ENCODE results near the gene APMAP. TPM values are rescaled to one million over a fixed set of nuclear protein-coding genes. Genes with fewer than 3 reads are reported as not detected.

The APMAP gene
- total and polyA plus RNA-seq, 10 of the 15 experiments (the other 5 are each of a cell fraction or from before 2014, with no cell fraction given): 12.1 to 60.2 (median 32.7) TPM

DNA sequence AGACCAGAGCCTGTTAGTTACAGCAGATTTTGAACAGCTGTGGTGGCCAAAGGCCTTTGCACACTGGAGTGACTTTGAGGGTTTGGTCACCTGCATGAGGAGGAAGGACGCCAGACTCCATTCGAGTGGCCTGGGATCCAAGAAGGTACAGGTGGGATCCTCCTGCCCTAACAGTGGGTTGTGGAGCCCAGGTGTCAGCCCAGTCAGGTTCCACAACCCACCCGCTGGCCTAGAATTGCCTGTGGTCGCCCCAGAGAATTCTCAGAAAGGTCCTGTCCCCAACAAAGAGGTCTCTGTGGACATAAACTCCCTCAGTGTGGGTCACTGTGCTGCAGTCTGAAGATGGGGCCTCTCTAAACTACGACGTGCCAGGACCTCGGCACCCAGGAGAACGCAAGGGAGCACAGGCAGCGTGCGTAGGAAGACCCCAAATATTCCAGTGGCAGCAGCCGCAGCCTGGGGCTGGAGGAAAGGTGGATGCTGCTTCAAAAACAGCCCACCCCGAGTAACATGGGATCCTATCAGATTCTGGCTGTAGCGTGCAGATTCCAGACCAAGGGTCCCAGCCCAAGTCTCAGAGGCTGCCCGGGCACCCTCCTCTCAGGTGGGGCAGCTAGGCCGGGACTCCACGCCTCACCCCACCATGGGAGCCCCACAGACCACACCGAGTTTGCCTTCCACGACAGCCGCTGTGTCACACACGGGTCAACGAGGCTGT lies 49.4 kb upstream of the APMAP start (continued):
- TF ChIP-seq, protein P1, sequence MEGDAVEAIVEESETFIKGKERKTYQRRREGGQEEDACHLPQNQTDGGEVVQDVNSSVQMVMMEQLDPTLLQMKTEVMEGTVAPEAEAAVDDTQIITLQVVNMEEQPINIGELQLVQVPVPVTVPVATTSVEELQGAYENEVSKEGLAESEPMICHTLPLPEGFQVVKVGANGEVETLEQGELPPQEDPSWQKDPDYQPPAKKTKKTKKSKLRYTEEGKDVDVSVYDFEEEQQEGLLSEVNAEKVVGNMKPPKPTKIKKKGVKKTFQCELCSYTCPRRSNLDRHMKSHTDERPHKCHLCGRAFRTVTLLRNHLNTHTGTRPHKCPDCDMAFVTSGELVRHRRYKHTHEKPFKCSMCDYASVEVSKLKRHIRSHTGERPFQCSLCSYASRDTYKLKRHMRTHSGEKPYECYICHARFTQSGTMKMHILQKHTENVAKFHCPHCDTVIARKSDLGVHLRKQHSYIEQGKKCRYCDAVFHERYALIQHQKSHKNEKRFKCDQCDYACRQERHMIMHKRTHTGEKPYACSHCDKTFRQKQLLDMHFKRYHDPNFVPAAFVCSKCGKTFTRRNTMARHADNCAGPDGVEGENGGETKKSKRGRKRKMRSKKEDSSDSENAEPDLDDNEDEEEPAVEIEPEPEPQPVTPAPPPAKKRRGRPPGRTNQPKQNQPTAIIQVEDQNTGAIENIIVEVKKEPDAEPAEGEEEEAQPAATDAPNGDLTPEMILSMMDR (IDR thresholded peaks at IDR 0.05 in 2 of 3, conservative IDR thresholded peaks at IDR 0.05 in 1 of 3; ENCODE audit: control insufficient read depth in 2 of 3, extremely low read depth in 1 of 3, insufficient read depth in 1 of 3, low read depth in 3 of 3, low read length in 3 of 3): no peak
- TF ChIP-seq HDGF (IDR thresholded peaks at IDR 0.05): no peak
- no peak for TF ChIP-seq RELB (IDR thresholded peaks at IDR 0.05; ENCODE audit: low read depth)
- TF ChIP-seq IRF4 (IDR thresholded peaks at IDR 0.05; ENCODE audit: low read depth, low read length): no peak

- no peaks in the 10 kb centered on the region for H3K27me3 ChIP-seq (replicated peaks in 1 of 2; ENCODE audit: control insufficient read depth in 2 of 2, insufficient read depth in 2 of 2, low read length in 1 of 2)
- WGBS (ENCODE audit: insufficient coverage, insufficient replicate concordance, low lambda C conversion rate, missing lambda C conversion rate): 99% methylated on average over 6 of the region's 6 CpGs
- DNase-seq (ENCODE audit: low read depth, low spot score) (no peak), FAIRE-seq (no peak), ATAC-seq (no peak)
- H3K36me3 ChIP-seq (ENCODE audit: control insufficient read depth in 2 of 2, insufficient read depth in 2 of 2, low read length in 1 of 2): no peaks in the 10 kb centered on the region; a peak in 1 of 4 replicates
- H4K20me1 ChIP-seq (ENCODE audit: control insufficient read depth, insufficient read depth): no peaks in the 10 kb centered on the region
- ChIA-PET CTCF (no interaction called here), RAD21 (ENCODE audit: unreplicated experiment) (interaction anchor here (0.7 kb wide), 1 partner anchor 8 kb away, joined by 3 read pairs; no protein-coding TSS in a partner anchor), POLR2A (no interaction called here), SMC1A (ENCODE audit: uncharacterized antibody, unreplicated experiment) (no interaction called here)
- no TSS peak for BruUV-seq (replicated peaks)
- H3K4me3 ChIP-seq: no peak overlapping the region
- H3K27ac ChIP-seq (ENCODE audit: control insufficient read depth, insufficient read depth): no peak overlapping the region
- no peak overlapping the region for H3K4me2 ChIP-seq (ENCODE audit: control insufficient read depth, insufficient read depth)
- H3K4me1 ChIP-seq (ENCODE audit: control insufficient read depth, insufficient read depth, low read length): peaks cover 46% of the 10 kb centered on the region
- no peak overlapping the region for H2AFZ ChIP-seq (ENCODE audit: control insufficient read depth, low read depth, low read length)
- H3K79me2 ChIP-seq (ENCODE audit: control insufficient read depth, insufficient read depth, low read length): peaks cover 2% of the 10 kb centered on the region
- intact Hi-C loops (cut with micrococcal nuclease; ENCODE audit: unreplicated experiment): no loop called here
- in situ Hi-C loops (cut with MboI): no loop called here
- H3K9me3 ChIP-seq (replicated peaks; ENCODE audit: control insufficient read depth, insufficient read depth, low read length): no peaks in the 10 kb centered on the region
- H3K9ac ChIP-seq (ENCODE audit: control insufficient read depth, insufficient read depth, low read length): no peak overlapping the region
- TF ChIP-seq SREBF1 (IDR thresholded peaks at IDR 0.05; ENCODE audit: low read length) (no peak), MYB (IDR thresholded peaks at IDR 0.05; ENCODE audit: borderline replicate concordance, low read depth, low read length) (no peak), CEBPB (IDR thresholded peaks at IDR 0.05; ENCODE audit: borderline replicate concordance in 1 of 2, low read depth in 2 of 2, low read length in 2 of 2) (no peak)
- TF ChIP-seq, protein P2, sequence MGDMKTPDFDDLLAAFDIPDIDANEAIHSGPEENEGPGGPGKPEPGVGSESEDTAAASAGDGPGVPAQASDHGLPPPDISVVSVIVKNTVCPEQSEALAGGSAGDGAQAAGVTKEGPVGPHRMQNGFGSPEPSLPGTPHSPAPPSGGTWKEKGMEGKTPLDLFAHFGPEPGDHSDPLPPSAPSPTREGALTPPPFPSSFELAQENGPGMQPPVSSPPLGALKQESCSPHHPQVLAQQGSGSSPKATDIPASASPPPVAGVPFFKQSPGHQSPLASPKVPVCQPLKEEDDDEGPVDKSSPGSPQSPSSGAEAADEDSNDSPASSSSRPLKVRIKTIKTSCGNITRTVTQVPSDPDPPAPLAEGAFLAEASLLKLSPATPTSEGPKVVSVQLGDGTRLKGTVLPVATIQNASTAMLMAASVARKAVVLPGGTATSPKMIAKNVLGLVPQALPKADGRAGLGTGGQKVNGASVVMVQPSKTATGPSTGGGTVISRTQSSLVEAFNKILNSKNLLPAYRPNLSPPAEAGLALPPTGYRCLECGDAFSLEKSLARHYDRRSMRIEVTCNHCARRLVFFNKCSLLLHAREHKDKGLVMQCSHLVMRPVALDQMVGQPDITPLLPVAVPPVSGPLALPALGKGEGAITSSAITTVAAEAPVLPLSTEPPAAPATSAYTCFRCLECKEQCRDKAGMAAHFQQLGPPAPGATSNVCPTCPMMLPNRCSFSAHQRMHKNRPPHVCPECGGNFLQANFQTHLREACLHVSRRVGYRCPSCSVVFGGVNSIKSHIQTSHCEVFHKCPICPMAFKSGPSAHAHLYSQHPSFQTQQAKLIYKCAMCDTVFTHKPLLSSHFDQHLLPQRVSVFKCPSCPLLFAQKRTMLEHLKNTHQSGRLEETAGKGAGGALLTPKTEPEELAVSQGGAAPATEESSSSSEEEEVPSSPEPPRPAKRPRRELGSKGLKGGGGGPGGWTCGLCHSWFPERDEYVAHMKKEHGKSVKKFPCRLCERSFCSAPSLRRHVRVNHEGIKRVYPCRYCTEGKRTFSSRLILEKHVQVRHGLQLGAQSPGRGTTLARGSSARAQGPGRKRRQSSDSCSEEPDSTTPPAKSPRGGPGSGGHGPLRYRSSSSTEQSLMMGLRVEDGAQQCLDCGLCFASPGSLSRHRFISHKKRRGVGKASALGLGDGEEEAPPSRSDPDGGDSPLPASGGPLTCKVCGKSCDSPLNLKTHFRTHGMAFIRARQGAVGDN (IDR thresholded peaks at IDR 0.05): no peak
Measured at GRCh38 chr20:25040438-25040831, 47.9 kb upstream of the APMAP start.
